ENCODE data around the gene OR4K15.
"Not testable (repeated sequence)": the region's sequence is repeated elsewhere in the genome, so short reads cannot be mapped to it uniquely, and the experiment has no call there.

The OR4K15 gene

DNA sequence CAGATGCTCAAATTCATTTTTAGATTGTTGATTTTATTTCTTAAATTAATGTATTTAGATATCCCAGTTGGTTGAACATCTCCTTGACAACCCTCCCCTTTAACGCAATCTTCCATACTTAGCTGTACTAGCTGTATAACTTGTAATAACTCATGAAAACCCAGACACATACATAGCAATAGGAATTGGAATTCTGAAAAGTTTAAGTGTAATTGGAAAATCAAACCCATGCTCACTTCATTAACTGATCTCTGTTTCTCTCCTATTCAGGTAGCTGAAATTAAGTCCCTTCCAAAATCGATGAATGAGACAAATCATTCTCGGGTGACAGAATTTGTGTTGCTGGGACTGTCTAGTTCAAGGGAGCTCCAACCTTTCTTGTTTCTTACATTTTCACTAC, at the start of gene OR4K15:
Gene OR4K15, plus strand, starts transcription at position 301 of the 400 bp plus-strand sequence. Its CDS starts 0 bp downstream, at position 301.
- DNase-seq (ENCODE audit: low read depth), result no peak

- DNase-seq (ENCODE audit: low read depth), result no peak
Observed at GRCh38 chr14:19930617-19931016, 44.8 kb upstream of the OR4K15 start, which contains the start of gene OR4K1. TSS of gene OR4K1 (plus strand) at chr14:19930917. CDS start at chr14:19935667, 4,750 bp downstream.

- no peak for DNase-seq (ENCODE audit: low read depth)
Observed at GRCh38 chr14:19941668-19942067, 33.7 kb upstream of the OR4K15 start.

DNA sequence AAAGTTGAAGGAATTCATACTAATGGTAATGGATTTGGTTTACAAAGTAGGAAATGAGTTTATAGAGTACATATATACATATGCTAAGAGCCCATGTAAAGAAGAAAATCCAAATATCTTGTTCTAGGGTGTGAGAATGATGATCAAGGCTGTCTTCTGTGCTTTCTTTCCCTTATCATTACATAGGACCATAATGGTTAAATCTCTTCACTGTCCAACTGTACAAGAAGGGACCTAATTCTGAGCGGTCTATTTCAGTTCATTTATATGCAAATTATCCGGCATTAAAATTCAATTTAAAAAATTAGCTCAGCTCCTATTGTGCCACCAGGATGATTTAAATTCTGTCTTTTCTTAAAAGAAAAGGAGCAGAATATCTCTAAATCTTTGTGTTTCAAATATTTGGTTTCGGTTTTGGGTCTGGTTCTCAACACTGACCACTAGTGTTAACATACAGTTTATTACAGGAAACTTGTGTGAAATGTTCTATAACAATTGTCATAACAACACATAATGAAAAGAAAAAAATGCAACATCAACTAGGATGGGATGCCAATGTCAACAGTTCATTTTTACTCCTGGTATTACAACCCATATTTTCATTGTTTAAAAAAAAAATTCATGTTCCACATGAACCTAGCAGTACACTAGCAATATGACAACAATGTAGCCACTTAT, 27.8 kb upstream of the OR4K15 start:
- no peak for DNase-seq (ENCODE audit: low read depth)

GRCh38 chr14:19949218-19949617, 26.2 kb upstream of the OR4K15 start:
- no peak for DNase-seq (ENCODE audit: low read depth)

DNA sequence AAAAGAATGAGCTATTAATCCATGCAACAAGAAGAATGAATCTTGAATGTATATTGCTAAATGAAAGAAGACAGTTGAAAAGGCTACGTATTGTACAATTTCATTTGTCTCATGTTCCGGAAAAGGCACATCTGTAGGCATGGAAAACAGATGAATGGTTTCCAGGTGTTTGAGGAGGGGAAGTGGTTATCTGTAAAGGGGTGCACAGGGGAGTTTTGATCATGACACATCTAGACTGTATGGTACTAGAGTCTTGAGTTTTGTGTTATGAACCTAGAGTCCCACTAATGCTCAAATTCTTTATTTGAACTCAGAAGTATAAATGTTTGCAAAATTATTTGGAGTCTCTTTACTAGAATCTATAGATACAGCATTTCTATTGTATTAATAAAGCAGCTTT, 5.7 kb upstream of the OR4K15 start:
- not testable (repeated sequence) for DNase-seq (ENCODE audit: low read depth)

GRCh38 chr14:19974844-19975243, 547 bp upstream of the OR4K15 start:
- no peak for DNase-seq (ENCODE audit: low read depth)

- DNase-seq (ENCODE audit: low read depth), result no peak
Observed at GRCh38 chr14:19993438-19993837, 18.0 kb downstream of the OR4K15 start.

DNA sequence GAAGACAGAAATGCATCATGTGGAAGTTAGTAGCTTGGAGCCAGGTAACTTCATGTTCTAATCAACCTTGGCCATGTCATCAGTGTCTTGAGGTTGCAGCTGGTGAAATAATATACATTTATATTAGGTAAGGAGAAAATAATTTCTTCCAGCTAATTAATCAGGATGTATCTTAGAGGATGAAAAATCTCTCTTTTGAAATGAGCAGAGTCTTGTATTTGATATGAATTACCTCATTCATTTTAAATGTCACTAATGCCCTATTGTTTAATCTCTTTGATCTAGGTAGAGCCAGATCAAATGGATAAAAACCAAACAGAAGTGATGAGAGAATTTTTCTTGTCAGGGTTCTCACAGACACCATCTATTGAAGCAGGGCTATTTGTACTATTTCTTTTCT, 26.5 kb downstream of the OR4K15 start, which contains the start of gene OR4Q2:
Gene OR4Q2, plus strand, starts transcription at position 301 of the 400 bp plus-strand sequence.
- DNase-seq (ENCODE audit: low read depth), result no peak

DNA sequence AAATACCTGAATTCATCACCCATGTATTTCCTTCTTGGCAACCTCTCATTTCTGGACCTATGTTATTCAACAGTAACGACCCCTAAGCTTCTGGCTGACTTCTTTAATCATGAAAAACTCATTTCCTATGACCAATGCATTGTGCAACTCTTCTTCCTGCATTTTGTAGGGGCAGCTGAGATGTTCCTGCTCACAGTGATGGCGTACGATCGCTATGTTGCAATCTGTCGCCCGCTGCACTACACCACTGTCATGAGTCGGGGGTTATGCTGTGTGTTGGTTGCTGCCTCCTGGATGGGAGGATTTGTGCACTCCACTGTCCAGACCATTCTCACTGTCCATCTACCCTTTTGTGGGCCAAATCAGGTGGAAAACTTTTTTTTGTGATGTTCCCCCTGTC, 26.9 kb downstream of the OR4K15 start:
- no peak for DNase-seq (ENCODE audit: low read depth)

DNA sequence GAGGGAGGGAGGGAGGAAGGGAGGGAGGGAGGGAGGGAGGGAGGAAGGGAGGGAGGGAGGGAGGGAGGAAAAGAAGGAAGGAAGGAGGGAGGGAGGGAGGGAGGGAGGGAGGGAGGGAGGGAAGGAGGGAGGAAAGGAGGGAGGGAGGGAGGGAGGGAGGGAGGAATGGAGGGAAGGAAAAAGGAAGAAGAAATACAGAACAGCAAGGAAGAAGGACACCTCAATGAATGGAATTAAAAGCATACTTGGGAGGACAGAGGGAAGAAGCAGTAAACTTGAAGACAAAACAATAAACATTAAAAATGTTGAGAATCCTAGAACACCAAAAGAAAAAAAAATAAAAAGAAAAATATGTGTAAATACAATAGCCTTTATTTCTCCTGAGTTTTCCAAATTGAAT, 32.8 kb downstream of the OR4K15 start:
- DNase-seq (ENCODE audit: low read depth), result no peak

DNA sequence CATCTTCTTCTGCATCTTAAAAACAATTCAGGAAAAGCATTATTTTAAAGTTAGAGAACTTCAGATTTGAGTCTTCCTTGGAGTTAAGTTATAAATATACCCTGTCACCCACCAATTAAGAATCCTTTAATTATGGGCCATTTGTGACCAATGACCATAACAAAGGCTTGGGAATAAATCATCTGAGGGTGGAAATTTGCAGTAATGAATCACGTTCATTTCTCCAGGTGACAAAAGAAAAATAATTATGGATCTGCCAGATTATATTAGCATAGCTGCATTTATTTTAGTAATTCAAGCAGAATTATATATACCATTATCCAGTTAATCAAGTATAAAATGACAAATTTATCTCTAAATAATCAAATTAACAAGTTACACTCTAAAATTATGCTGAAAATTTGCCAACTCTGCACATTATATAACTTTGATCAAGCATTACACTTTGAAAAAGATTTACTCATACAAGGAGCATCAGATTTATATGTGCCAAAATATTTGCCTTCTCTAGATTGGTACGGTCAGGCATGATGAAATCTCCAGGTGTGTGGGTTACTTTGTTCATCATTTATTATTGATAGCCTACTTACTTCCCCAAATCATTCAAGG, 44.0 kb downstream of the OR4K15 start, which contains the start of gene OR4K14:
Gene OR4K14, minus strand, starts transcription at position 51 of the 609 bp plus-strand sequence. CDS start 4,114 bp downstream, outside the sequence.
- no peak for DNase-seq (ENCODE audit: low read depth)

Measured in stimulated activated CD8-positive, alpha-beta memory T cell treated with anti-CD3 and anti-CD28 coated beads, Interleukin-4, amount 100 ng/mL, for 24 hours (primary cell).